HEK293 (cell line): ENCODE measurements around the gene TTR.

Experiments used
- CTCF ChIA-PET: fragments of 350-600 bp; formaldehyde crosslinking; extraction: SDS; loops from one replicate; lab custom pipeline; 2021; ENCODE audit warnings: antibody characterized with exemption; lab: Yijun Ruan, JAX
- POLR2A ChIA-PET: fragments of 300-600 bp; formaldehyde crosslinking; extraction: SDS; loops from one replicate; lab custom pipeline; 2020; ENCODE audit warnings: antibody characterized with exemption, inconsistent platforms; lab: Yijun Ruan, JAX
- H3K27ac ChIP-seq: fragments of 200-500 bp; sonication (Bioruptor generic); 2 replicates; pipeline ENCODE4 v1.5.1; 2014; ENCODE audit warnings: low read depth, low read length, control low read depth, inconsistent platforms; ENCODE audit errors: extremely low read depth
- H3K36me3 ChIP-seq, 2 experiments: fragments of 200-500 bp in 1 of 2; sonication (Bioruptor generic) in 1 of 2; 1 replicate in 1 of 2; 2 replicates in 1 of 2; pipeline ENCODE4 v1.5.1; 2014 to 2017; ENCODE audit warnings: inconsistent platforms in 2 of 2, low read length in 2 of 2; ENCODE audit not compliant: control insufficient read depth in 2 of 2, insufficient read depth in 1 of 2
- H3K4me1 ChIP-seq: fragments of 200-500 bp; sonication (Bioruptor generic); 2 replicates; pipeline ENCODE4 v1.5.1; 2014; ENCODE audit warnings: mild to moderate bottlenecking, low read length, inconsistent platforms; ENCODE audit not compliant: control insufficient read depth, insufficient read depth
- H3K4me3 ChIP-seq: 2 replicates; pipeline ENCODE4 v1.5.1; 2011; ENCODE audit warnings: low read depth, mild to moderate bottlenecking, control low read depth, low read length, moderate library complexity
- H3K9me3 ChIP-seq: fragments of 200-500 bp; sonication (Bioruptor generic); 2 replicates; pipeline ENCODE4 v1.5.1; 2014; ENCODE audit warnings: low read depth, low read length, inconsistent platforms; ENCODE audit not compliant: control insufficient read depth, insufficient read depth
- YY2 ChIP-seq: fragments of 450-650 bp; formaldehyde crosslinking; IDR thresholded peaks from 2 replicates; pipeline ENCODE4 v1.5.1; 2016; ENCODE audit warnings: missing biosample characterization, missing genetic modification characterization
- ZNF121 ChIP-seq: fragments of 450-650 bp; formaldehyde crosslinking; IDR thresholded peaks from 2 replicates; pipeline ENCODE4 v1.5.1; 2016; ENCODE audit warnings: missing biosample characterization, missing genetic modification characterization
- ZNF24 ChIP-seq: fragments of 450-650 bp; formaldehyde crosslinking; IDR thresholded peaks from 2 replicates; pipeline ENCODE4 v1.5.1; 2016; ENCODE audit warnings: missing biosample characterization, missing genetic modification characterization
- ZNF292 ChIP-seq: fragments of 450-650 bp; formaldehyde crosslinking; IDR thresholded peaks from 2 replicates; pipeline ENCODE4 v1.5.1; 2016; ENCODE audit warnings: low read depth, missing biosample characterization, missing genetic modification characterization, borderline replicate concordance
- ZNF394 ChIP-seq: fragments of 450-650 bp; formaldehyde crosslinking; IDR thresholded peaks from 2 replicates; pipeline ENCODE4 v1.5.1; 2016; ENCODE audit warnings: missing biosample characterization, missing genetic modification characterization, mild to moderate bottlenecking, moderate library complexity, borderline replicate concordance
- ZNF404 ChIP-seq: fragments of 450-650 bp; formaldehyde crosslinking; IDR thresholded peaks from 2 replicates; pipeline ENCODE4 v1.5.1; 2017; ENCODE audit warnings: missing biosample characterization, missing genetic modification characterization
- ZNF423 ChIP-seq: fragments of 450-650 bp; formaldehyde crosslinking; IDR thresholded peaks from 2 replicates; pipeline ENCODE4 v1.5.1; 2016; ENCODE audit warnings: missing biosample characterization, missing genetic modification characterization
- ZNF549 ChIP-seq: fragments of 450-650 bp; IDR thresholded peaks from 2 replicates; pipeline ENCODE4 v1.5.1; 2018; ENCODE audit warnings: missing biosample characterization, missing genetic modification characterization, mild to moderate bottlenecking, inconsistent platforms, moderate library complexity
- ZNF707 ChIP-seq: fragments of 450-650 bp; formaldehyde crosslinking; IDR thresholded peaks from 2 replicates; pipeline ENCODE4 v1.5.1; 2016; ENCODE audit warnings: missing biosample characterization, missing genetic modification characterization
- ZNF837 ChIP-seq: fragments of 450-650 bp; formaldehyde crosslinking; IDR thresholded peaks from 2 replicates; pipeline ENCODE4 v1.5.1; 2016; ENCODE audit warnings: missing biosample characterization, missing genetic modification characterization
- ZSCAN30 ChIP-seq: fragments of 450-650 bp; IDR thresholded peaks from 2 replicates; pipeline ENCODE4 v1.5.1; 2018; ENCODE audit warnings: missing biosample characterization, mild to moderate bottlenecking, missing genetic modification characterization, moderate library complexity
- TF ChIP-seq, protein P1 (sequence below): fragments of 450-650 bp; formaldehyde crosslinking; conservative IDR thresholded peaks from 2 replicates; pipeline ENCODE4 v1.5.1; 2016; ENCODE audit warnings: low read depth, missing biosample characterization, missing genetic modification characterization
- TF ChIP-seq, protein P2 (sequence below): fragments of 450-650 bp; formaldehyde crosslinking; IDR thresholded peaks from 2 replicates; pipeline ENCODE4; 2016; ENCODE audit warnings: missing biosample characterization, missing genetic modification characterization
- TF ChIP-seq, protein P3 (sequence below): fragments of 450-650 bp; formaldehyde crosslinking; IDR thresholded peaks from 2 replicates; pipeline ENCODE4 v1.5.1; 2016; ENCODE audit warnings: missing biosample characterization, missing genetic modification characterization
- TF ChIP-seq, protein P4 (sequence below): fragments of 450-650 bp; formaldehyde crosslinking; IDR thresholded peaks from 2 replicates; pipeline ENCODE4 v1.5.1; 2016; ENCODE audit warnings: missing biosample characterization, missing genetic modification characterization
- TF ChIP-seq, protein P5 (sequence below): fragments of 450-650 bp; formaldehyde crosslinking; IDR thresholded peaks from 2 replicates; pipeline ENCODE4 v1.5.1; 2016; ENCODE audit warnings: missing biosample characterization, missing genetic modification characterization, low read depth
- TF ChIP-seq, protein P6 (sequence below): fragments of 450-650 bp; formaldehyde crosslinking; IDR thresholded peaks from 2 replicates; pipeline ENCODE4 v1.5.1; 2017; ENCODE audit warnings: missing biosample characterization, missing genetic modification characterization

Gene TTR

DNA sequence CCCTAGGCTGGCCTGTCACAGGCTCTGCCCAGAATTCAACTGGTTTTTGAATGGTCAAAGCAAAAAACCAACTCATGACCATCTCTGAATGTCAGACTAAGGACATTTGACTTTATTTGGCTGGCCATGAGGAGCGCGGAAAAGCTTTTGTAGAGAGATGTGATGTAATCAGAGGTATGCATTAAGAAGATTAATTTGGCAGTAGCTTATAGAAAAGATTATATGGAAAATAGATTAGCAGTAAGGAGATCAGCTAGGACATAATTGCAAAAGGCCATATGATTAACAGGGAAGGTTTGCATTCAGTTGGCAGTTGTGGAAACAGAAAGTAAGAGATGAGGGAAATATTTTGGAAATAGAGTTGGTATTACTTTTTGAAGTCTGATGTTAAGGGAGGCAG, 12.3 kb upstream of the TTR start (continued):
- no peak for TF ChIP-seq ZNF24 (tag by site-specific recombination)

DNA sequence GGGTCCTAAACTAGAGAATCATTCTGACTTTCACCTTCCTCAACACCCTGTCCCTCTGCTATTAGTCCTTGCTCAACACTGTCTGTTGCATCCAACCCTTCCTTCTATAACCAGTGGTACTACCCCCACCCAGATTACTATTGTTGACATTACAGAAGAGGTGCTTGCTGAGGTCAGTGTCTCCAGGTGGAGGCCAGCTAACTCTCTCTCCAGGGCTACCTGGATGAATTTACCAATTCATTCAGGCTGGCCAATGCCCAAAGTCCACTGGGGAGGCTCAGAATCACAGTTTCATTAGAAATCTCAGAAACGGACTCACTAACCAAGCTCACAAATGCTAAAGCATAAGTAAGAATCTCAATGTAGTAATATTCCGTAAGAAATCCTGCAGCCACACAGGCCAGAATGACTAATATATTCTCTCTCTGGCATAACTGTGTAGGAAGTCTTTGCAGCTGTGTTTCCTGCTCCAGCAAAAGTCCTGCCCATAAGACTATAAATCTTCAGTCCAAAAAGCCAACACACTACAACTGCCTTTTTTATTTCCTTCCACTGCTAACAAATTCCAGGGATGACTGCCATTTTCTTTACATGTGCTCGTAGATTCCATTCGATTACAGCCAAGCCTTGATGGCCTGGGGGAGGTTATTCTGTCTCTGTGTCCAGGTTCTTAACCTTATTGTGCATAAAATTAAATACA, 10.0 kb upstream of the TTR start:
- Histone ChIP-seq H3K27ac (no peak overlapping the region), H3K9me3 (no peaks in the 10 kb centered on the region), H3K4me1 (no peaks in the 10 kb centered on the region), H3K36me3 (no peaks in the 10 kb centered on the region), H3K4me3 (no peak overlapping the region)
- ChIA-PET CTCF (no interaction called here), POLR2A (no interaction called here)
- TF ChIP-seq, protein P1, sequence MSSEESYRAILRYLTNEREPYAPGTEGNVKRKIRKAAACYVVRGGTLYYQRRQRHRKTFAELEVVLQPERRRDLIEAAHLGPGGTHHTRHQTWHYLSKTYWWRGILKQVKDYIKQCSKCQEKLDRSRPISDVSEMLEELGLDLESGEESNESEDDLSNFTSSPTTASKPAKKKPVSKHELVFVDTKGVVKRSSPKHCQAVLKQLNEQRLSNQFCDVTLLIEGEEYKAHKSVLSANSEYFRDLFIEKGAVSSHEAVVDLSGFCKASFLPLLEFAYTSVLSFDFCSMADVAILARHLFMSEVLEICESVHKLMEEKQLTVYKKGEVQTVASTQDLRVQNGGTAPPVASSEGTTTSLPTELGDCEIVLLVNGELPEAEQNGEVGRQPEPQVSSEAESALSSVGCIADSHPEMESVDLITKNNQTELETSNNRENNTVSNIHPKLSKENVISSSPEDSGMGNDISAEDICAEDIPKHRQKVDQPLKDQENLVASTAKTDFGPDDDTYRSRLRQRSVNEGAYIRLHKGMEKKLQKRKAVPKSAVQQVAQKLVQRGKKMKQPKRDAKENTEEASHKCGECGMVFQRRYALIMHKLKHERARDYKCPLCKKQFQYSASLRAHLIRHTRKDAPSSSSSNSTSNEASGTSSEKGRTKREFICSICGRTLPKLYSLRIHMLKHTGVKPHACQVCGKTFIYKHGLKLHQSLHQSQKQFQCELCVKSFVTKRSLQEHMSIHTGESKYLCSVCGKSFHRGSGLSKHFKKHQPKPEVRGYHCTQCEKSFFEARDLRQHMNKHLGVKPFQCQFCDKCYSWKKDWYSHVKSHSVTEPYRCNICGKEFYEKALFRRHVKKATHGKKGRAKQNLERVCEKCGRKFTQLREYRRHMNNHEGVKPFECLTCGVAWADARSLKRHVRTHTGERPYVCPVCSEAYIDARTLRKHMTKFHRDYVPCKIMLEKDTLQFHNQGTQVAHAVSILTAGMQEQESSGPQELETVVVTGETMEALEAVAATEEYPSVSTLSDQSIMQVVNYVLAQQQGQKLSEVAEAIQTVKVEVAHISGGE (tag by site-specific recombination) = no peak
- no peak for TF ChIP-seq ZNF404 (tag by site-specific recombination)
- TF ChIP-seq, protein P2, sequence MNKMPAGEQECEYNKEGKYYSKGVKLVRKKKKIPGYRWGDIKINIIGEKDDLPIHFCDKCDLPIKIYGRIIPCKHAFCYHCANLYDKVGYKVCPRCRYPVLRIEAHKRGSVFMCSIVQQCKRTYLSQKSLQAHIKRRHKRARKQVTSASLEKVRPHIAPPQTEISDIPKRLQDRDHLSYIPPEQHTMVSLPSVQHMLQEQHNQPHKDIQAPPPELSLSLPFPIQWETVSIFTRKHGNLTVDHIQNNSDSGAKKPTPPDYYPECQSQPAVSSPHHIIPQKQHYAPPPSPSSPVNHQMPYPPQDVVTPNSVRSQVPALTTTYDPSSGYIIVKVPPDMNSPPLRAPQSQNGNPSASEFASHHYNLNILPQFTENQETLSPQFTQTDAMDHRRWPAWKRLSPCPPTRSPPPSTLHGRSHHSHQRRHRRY = no peak
- no peak for TF ChIP-seq ZNF423 (tag by site-specific recombination)
- TF ChIP-seq ZNF837 = no peak
- TF ChIP-seq, protein P3, sequence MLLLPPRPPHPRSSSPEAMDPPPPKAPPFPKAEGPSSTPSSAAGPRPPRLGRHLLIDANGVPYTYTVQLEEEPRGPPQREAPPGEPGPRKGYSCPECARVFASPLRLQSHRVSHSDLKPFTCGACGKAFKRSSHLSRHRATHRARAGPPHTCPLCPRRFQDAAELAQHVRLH (tag by site-specific recombination) = no peak
- no peak for TF ChIP-seq ZNF549
- TF ChIP-seq, protein P4, sequence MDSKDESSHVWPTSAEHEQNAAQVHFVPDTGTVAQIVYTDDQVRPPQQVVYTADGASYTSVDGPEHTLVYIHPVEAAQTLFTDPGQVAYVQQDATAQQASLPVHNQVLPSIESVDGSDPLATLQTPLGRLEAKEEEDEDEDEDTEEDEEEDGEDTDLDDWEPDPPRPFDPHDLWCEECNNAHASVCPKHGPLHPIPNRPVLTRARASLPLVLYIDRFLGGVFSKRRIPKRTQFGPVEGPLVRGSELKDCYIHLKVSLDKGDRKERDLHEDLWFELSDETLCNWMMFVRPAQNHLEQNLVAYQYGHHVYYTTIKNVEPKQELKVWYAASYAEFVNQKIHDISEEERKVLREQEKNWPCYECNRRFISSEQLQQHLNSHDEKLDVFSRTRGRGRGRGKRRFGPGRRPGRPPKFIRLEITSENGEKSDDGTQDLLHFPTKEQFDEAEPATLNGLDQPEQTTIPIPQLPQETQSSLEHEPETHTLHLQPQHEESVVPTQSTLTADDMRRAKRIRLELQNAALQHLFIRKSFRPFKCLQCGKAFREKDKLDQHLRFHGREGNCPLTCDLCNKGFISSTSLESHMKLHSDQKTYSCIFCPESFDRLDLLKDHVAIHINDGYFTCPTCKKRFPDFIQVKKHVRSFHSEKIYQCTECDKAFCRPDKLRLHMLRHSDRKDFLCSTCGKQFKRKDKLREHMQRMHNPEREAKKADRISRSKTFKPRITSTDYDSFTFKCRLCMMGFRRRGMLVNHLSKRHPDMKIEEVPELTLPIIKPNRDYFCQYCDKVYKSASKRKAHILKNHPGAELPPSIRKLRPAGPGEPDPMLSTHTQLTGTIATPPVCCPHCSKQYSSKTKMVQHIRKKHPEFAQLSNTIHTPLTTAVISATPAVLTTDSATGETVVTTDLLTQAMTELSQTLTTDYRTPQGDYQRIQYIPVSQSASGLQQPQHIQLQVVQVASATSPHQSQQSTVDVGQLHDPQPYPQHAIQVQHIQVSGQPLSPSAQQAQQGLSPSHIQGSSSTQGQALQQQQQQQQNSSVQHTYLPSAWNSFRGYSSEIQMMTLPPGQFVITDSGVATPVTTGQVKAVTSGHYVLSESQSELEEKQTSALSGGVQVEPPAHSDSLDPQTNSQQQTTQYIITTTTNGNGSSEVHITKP (tag by site-specific recombination) = no peak
- TF ChIP-seq ZSCAN30 (tag by site-specific recombination) = no peak
- no peak for TF ChIP-seq ZNF707 (tag by site-specific recombination)
- no peak for TF ChIP-seq ZNF394
- TF ChIP-seq, protein P5, sequence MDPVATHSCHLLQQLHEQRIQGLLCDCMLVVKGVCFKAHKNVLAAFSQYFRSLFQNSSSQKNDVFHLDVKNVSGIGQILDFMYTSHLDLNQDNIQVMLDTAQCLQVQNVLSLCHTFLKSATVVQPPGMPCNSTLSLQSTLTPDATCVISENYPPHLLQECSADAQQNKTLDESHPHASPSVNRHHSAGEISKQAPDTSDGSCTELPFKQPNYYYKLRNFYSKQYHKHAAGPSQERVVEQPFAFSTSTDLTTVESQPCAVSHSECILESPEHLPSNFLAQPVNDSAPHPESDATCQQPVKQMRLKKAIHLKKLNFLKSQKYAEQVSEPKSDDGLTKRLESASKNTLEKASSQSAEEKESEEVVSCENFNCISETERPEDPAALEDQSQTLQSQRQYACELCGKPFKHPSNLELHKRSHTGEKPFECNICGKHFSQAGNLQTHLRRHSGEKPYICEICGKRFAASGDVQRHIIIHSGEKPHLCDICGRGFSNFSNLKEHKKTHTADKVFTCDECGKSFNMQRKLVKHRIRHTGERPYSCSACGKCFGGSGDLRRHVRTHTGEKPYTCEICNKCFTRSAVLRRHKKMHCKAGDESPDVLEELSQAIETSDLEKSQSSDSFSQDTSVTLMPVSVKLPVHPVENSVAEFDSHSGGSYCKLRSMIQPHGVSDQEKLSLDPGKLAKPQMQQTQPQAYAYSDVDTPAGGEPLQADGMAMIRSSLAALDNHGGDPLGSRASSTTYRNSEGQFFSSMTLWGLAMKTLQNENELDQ (tag by site-specific recombination) = no peak
- TF ChIP-seq ZNF121 (tag by site-specific recombination) = no peak
- TF ChIP-seq YY2 (tag by site-specific recombination) = no peak
- TF ChIP-seq ZNF292 (tag by site-specific recombination) = no peak
- TF ChIP-seq, protein P6, sequence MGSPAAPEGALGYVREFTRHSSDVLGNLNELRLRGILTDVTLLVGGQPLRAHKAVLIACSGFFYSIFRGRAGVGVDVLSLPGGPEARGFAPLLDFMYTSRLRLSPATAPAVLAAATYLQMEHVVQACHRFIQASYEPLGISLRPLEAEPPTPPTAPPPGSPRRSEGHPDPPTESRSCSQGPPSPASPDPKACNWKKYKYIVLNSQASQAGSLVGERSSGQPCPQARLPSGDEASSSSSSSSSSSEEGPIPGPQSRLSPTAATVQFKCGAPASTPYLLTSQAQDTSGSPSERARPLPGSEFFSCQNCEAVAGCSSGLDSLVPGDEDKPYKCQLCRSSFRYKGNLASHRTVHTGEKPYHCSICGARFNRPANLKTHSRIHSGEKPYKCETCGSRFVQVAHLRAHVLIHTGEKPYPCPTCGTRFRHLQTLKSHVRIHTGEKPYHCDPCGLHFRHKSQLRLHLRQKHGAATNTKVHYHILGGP (tag by site-specific recombination) = no peak
